SU-DHL-6 (cell line): ENCODE results near the gene MYBPH.

Experiments
- H2AFZ ChIP-seq: fragments of 200-600 bp; sonication (generic); 2 replicates; pipeline ENCODE4 v1.6.1; 2014; ENCODE audit warnings: low read depth, mild to moderate bottlenecking, moderate library complexity, mixed read lengths, antibody characterized with exemption, low read length; ENCODE audit not compliant: severe bottlenecking
- H3F3A ChIP-seq: fragments of 200-600 bp; shearing (Covaris generic); 2 replicates; pipeline ENCODE4 v1.6.0; 2016; ENCODE audit warnings: antibody characterized with exemption, mild to moderate bottlenecking; ENCODE audit not compliant: insufficient read depth
- H3K27ac ChIP-seq: fragments of 200-600 bp; sonication (generic); 2 replicates; pipeline ENCODE4 v1.5.1; 2016; ENCODE audit warnings: low read depth, mild to moderate bottlenecking, low read length, moderate library complexity, mixed read lengths
- H3K27me3 ChIP-seq: fragments of 200-600 bp; sonication (generic), shearing (Covaris generic); 2 replicates; pipeline ENCODE4 v1.6.0; 2014; ENCODE audit warnings: mild to moderate bottlenecking, low read length
- H3K36me3 ChIP-seq: fragments of 200-600 bp; sonication (generic); 2 replicates; pipeline ENCODE4 v1.6.1; 2014; ENCODE audit warnings: mild to moderate bottlenecking, low read length, mixed read lengths
- H3K4me2 ChIP-seq: fragments of 300-600, 200-600 bp; shearing (Covaris generic), sonication (generic); 2 replicates; pipeline ENCODE4 v1.6.0; 2014; ENCODE audit warnings: low read length, low read depth, mild to moderate bottlenecking; ENCODE audit not compliant: poor library complexity, severe bottlenecking
- H3K4me3 ChIP-seq: fragments of 200-600 bp; sonication (generic); 2 replicates; pipeline ENCODE4 v1.5.1; 2014; ENCODE audit warnings: antibody characterized with exemption, low read length, mild to moderate bottlenecking, mixed read lengths; ENCODE audit not compliant: insufficient read depth, poor library complexity, severe bottlenecking
- H3K79me2 ChIP-seq: fragments of 200-600 bp; sonication (generic); 2 replicates; pipeline ENCODE4 v1.6.1; 2014; ENCODE audit warnings: mild to moderate bottlenecking, low read length, moderate library complexity; ENCODE audit not compliant: insufficient read depth
- H3K9ac ChIP-seq: fragments of 200-600 bp; sonication (generic); 2 replicates; pipeline ENCODE4 v1.7.0; 2014; ENCODE audit warnings: mild to moderate bottlenecking, low read length
- H3K9me2 ChIP-seq: fragments of 200-600 bp; sonication (generic); replicated peaks from 2 replicates; pipeline ENCODE4 v1.6.1; 2014; ENCODE audit warnings: low read length; ENCODE audit not compliant: insufficient read depth
- H3K9me3 ChIP-seq: fragments of 200-600 bp; sonication (generic); 2 replicates; pipeline ENCODE4 v1.6.1; 2014; ENCODE audit warnings: low read length, mixed read lengths; ENCODE audit not compliant: insufficient read depth
- H4K20me1 ChIP-seq: fragments of 200-600 bp; sonication (generic); 2 replicates; pipeline ENCODE4 v1.6.1; 2014; ENCODE audit warnings: low read depth, mild to moderate bottlenecking, antibody characterized with exemption, low read length, moderate library complexity, mixed read lengths
- CTCF ChIP-seq: fragments of 200-600 bp; sonication (generic); IDR thresholded peaks from one replicate; pipeline ENCODE4 v1.5.1; 2017; ENCODE audit warnings: antibody characterized with exemption, mild to moderate bottlenecking, low read length, moderate library complexity; ENCODE audit not compliant: insufficient read depth, poor library complexity, severe bottlenecking
- EZH2phosphoT487 ChIP-seq: fragments of 200-600 bp; sonication (generic), shearing (Covaris generic); conservative IDR thresholded peaks from 2 replicates; pipeline ENCODE4 v1.6.1; 2018; ENCODE audit warnings: mild to moderate bottlenecking, antibody characterized with exemption, low read length, moderate library complexity, mixed read lengths

The MYBPH gene

GRCh38 chr1:203128431-203128715 lies 47.3 kb downstream of the MYBPH start:
- H3F3A ChIP-seq = no peaks in the 10 kb centered on the region
- no peaks in the 10 kb centered on the region for H3K79me2 ChIP-seq
- H3K9me2 ChIP-seq = no peaks in the 10 kb centered on the region
- no peak overlapping the region for H2AFZ ChIP-seq
- H3K9ac ChIP-seq = no peak overlapping the region
- H3K27ac ChIP-seq = no peak overlapping the region
- no peaks in the 10 kb centered on the region for H4K20me1 ChIP-seq
- TF ChIP-seq EZH2phosphoT487 (no peak), CTCF (no peak)
- H3K36me3 ChIP-seq = no peaks in the 10 kb centered on the region
- no peaks in the 10 kb centered on the region for H3K9me3 ChIP-seq
- no peak overlapping the region for H3K4me2 ChIP-seq
- H3K27me3 ChIP-seq = no peaks in the 10 kb centered on the region
- H3K4me3 ChIP-seq = no peak overlapping the region

- TF ChIP-seq EZH2phosphoT487 (no peak), CTCF (no peak)
- Histone ChIP-seq H2AFZ (no peak within 1 kb of the TSS), H3F3A (no peaks in the 10 kb centered on the region), H3K27me3 (no peaks in the 10 kb centered on the region), H3K9ac (no peak within 1 kb of the TSS), H3K79me2 (no peaks in the 10 kb centered on the region), H3K9me3 (no peaks in the 10 kb centered on the region), H3K36me3 (no peaks in the 10 kb centered on the region), H4K20me1 (no peaks in the 10 kb centered on the region), H3K4me2 (no peak within 1 kb of the TSS), H3K4me3 (no peak within 1 kb of the TSS), H3K9me2 (no peaks in the 10 kb centered on the region), H3K27ac (no peak within 1 kb of the TSS)
Observed at GRCh38 chr1:203127666-203128430, 47.8 kb downstream of the MYBPH start, which contains the start of gene ADORA1. Gene ADORA1 (plus strand): TSS chr1:203127726. CDS start chr1:203128842, 1,116 bp downstream.

- H3K9ac ChIP-seq = no peak overlapping the region
- no peaks in the 10 kb centered on the region for H4K20me1 ChIP-seq
- H3K4me3 ChIP-seq = no peak overlapping the region
Observed at GRCh38 chr1:203126866-203127665, 48.6 kb downstream of the MYBPH start.

More at GRCh38 chr1:203126866-203127665, 48.6 kb downstream of the MYBPH start:
- Histone ChIP-seq H3F3A (no peaks in the 10 kb centered on the region), H3K36me3 (no peaks in the 10 kb centered on the region), H3K27me3 (no peaks in the 10 kb centered on the region), H3K79me2 (no peaks in the 10 kb centered on the region), H2AFZ (no peak overlapping the region), H3K9me3 (no peaks in the 10 kb centered on the region), H3K9me2 (no peaks in the 10 kb centered on the region), H3K27ac (no peak overlapping the region), H3K4me2 (no peak overlapping the region)
- TF ChIP-seq CTCF (no peak), EZH2phosphoT487 (no peak)
